ENCODE measurements around the gene USF2.

GRCh38 chr19:35328851-35329285, 60.1 kb downstream of the USF2 start, which contains the start of gene CD22:
- no peak for TF ChIP-seq YY1 (IDR thresholded peaks at IDR 0.05; ENCODE audit: insufficient read depth, insufficient read length)
- no peak for TF ChIP-seq SUZ12 (IDR thresholded peaks at IDR 0.05; ENCODE audit: extremely low read depth, insufficient read depth, insufficient read length)

All from NT2/D1 (cell line).